ENCODE results near the gene TPCN2. TPM values are rescaled to one million over a fixed set of nuclear protein-coding genes. Genes with fewer than 3 reads are reported as not detected.

Gene TPCN2
- total and polyA plus RNA-seq, 2 of the 8 experiments (the other 6 are each of a cell fraction or from before 2014, with no cell fraction given) = 9.7 to 18.6 TPM

DNA sequence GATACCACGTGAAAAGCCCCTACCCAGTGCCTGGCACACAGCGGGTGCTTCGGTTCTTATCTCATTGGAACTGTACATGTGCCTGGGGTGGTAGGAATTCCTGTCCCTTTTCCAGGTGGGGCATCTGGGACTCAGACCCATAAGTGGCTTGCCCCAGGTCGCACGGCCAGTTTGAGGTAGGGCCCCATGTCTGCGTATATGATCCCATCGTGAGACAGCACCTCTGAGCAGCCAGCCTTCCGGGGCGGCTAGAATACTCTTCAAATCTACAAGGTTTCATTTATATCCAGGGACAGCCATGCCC lies 73.5 kb downstream of the TPCN2 start:
- no peaks in the 10 kb centered on the region for H3K79me2 ChIP-seq (ENCODE audit: control insufficient read depth in 1 of 2, insufficient read depth in 2 of 2, low read length in 2 of 2)
- WGBS, 2 experiments (ENCODE audit: extremely low coverage in 1 of 2, insufficient coverage in 1 of 2, insufficient read length in 1 of 2, insufficient replicate concordance in 2 of 2, low coverage in 1 of 2, low lambda C conversion rate in 2 of 2, missing lambda C conversion rate in 1 of 2) = 77% methylated on average over 9 of the region's 9 CpGs; no CpG with 5 or more reads in 1 of the 2 experiments
- no peak overlapping the region for H3K9ac ChIP-seq (replicated peaks in 1 of 4; ENCODE audit: extremely low read depth in 1 of 4, low read depth in 3 of 4, low read length in 3 of 4)
- POLR2A ChIA-PET (ENCODE audit: partially characterized antibody) = interaction anchor here (0.7 to 2.8 kb wide), 4 partner anchors 8 to 515 kb away, joined by 3 to 13 read pairs (median 5); no protein-coding TSS in a partner anchor
- no peak overlapping the region for H3K23ac ChIP-seq (ENCODE audit: insufficient read length)
- no peaks in the 10 kb centered on the region; a peak in 2 of 4 replicates for H3K9me3 ChIP-seq (ENCODE audit: insufficient read depth in 2 of 2, low read depth in 1 of 2, low read length in 1 of 2)
- H3K56ac ChIP-seq (replicated peaks; ENCODE audit: insufficient read length, low read depth, low read length) = no peak overlapping the region
- no peak overlapping the region; the same call in 1 of the 2 replicates for H4K8ac ChIP-seq (ENCODE audit: extremely low read depth, insufficient read depth, low read length)
- peak overlapping the region; percentile 31; the same call in 1 of the 2 replicates for H2BK15ac ChIP-seq (ENCODE audit: low read length)
- no peak for DNase-seq (ENCODE audit: low read depth in 1 of 2, low spot score in 2 of 2)
- peaks cover 3% of the 10 kb centered on the region; the same call in 1 of the 2 replicates for H3K23me2 ChIP-seq (ENCODE audit: low read depth, low read length)
- peak overlapping the region; percentile 87; the same call in 1 of the 2 replicates for H2BK5ac ChIP-seq (ENCODE audit: low read depth, low read length)
- H4K91ac ChIP-seq (replicated peaks; ENCODE audit: insufficient read length, low read length) = peak overlapping the region; percentile 89
- CTCF ChIA-PET (ENCODE audit: partially characterized antibody) = interaction anchor here (0.9 to 3.9 kb wide), 5 partner anchors 8 to 374 kb away, joined by 3 to 20 read pairs (median 5); no protein-coding TSS in a partner anchor
- H3K27me3 ChIP-seq (replicated peaks in 1 of 4; ENCODE audit: control insufficient read depth in 3 of 4, extremely low read depth in 1 of 4, insufficient read depth in 3 of 4, low read length in 3 of 4) = peaks cover 0 to 4% (median under 1%) of the 10 kb centered on the region in 4 experiments; a peak in 3 of 7 replicates
- no peak for FAIRE-seq
- peaks cover 0 to 26% (median 18%) of the 10 kb centered on the region in 4 experiments; a peak in 6 of 7 replicates for H3K4me1 ChIP-seq (replicated peaks in 1 of 4; ENCODE audit: control insufficient read depth in 3 of 4, insufficient read depth in 4 of 4, low read length in 3 of 4)
- H3K4me2 ChIP-seq (ENCODE audit: insufficient read depth in 1 of 2, low read depth in 2 of 2, low read length in 2 of 2) = peak overlapping the region; percentile 62 to 72
- H2BK120ac ChIP-seq (replicated peaks; ENCODE audit: low read depth, low read length) = peak overlapping the region; percentile 25
- H3K36me3 ChIP-seq (ENCODE audit: control insufficient read depth in 2 of 4, insufficient read depth in 4 of 4, low read length in 3 of 4) = no peaks in the 10 kb centered on the region
- no peak overlapping the region for H3K14ac ChIP-seq (ENCODE audit: insufficient read length)
- no peak overlapping the region for H3K27ac ChIP-seq (ENCODE audit: low read depth, low read length)
- peak overlapping the region; percentile 92 for H3K18ac ChIP-seq (ENCODE audit: extremely low read depth, low read length)
- H2AFZ ChIP-seq (ENCODE audit: low read length) = no peak overlapping the region
- H4K20me1 ChIP-seq (replicated peaks in 1 of 2; ENCODE audit: control insufficient read depth in 1 of 2, insufficient read depth in 2 of 2, low read length in 2 of 2) = no peaks in the 10 kb centered on the region
- H2BK12ac ChIP-seq (ENCODE audit: low read depth, low read length) = peak overlapping the region; percentile 99
- no peaks in the 10 kb centered on the region for H3K79me1 ChIP-seq (ENCODE audit: low read depth, low read length)
- peak overlapping the region; percentile 99 for H2BK20ac ChIP-seq (ENCODE audit: low read length)
- no peak overlapping the region for H4K5ac ChIP-seq (ENCODE audit: insufficient read length, low read depth, low read length)
- H2AK5ac ChIP-seq (ENCODE audit: low read depth, low read length) = peak overlapping the region; percentile 82; the same call in 1 of the 2 replicates
- H3K4me3 ChIP-seq (ENCODE audit: extremely low read depth in 1 of 4, insufficient read depth in 2 of 4, low read depth in 3 of 4, low read length in 4 of 4) = peak overlapping the region in 1 of 4 experiments; percentile 47; a peak in 1 of 8 replicates
- no peak overlapping the region for H3K4ac ChIP-seq (replicated peaks; ENCODE audit: insufficient read length, low read depth, low read length)
- TF ChIP-seq EZH2 (IDR thresholded peaks at IDR 0.05; ENCODE audit: low read depth, low read length, severe bottlenecking) (no peak), CHD2 (IDR thresholded peaks at IDR 0.05; ENCODE audit: low read length) (no peak), CEBPB (IDR thresholded peaks at IDR 0.05; ENCODE audit: low read depth, low read length) (no peak)
